HG02763 (cell line): Measurements from ENCODE around the gene CTNNA1.
"Not testable (repeated sequence)": the region's sequence is repeated elsewhere in the genome, so short reads cannot be mapped to it uniquely, and the experiment has no call there.

Experiments
- ATAC-seq: cut with Tn5 transposase; IDR thresholded peaks from one replicate; pipeline ENCODE4 v1.9.1; 2021; ENCODE audit warnings: mild to moderate bottlenecking, moderate library complexity; ENCODE audit not compliant: unreplicated experiment

Gene CTNNA1

GRCh38 chr5:138755084-138755748 is 2.0 kb downstream of the CTNNA1 start:
- no peak for ATAC-seq

GRCh38 chr5:138757061-138757776 is 4.0 kb downstream of the CTNNA1 start:
- no peak for ATAC-seq

GRCh38 chr5:138760448-138761110 is 7.4 kb downstream of the CTNNA1 start:
- no peak for ATAC-seq

DNA sequence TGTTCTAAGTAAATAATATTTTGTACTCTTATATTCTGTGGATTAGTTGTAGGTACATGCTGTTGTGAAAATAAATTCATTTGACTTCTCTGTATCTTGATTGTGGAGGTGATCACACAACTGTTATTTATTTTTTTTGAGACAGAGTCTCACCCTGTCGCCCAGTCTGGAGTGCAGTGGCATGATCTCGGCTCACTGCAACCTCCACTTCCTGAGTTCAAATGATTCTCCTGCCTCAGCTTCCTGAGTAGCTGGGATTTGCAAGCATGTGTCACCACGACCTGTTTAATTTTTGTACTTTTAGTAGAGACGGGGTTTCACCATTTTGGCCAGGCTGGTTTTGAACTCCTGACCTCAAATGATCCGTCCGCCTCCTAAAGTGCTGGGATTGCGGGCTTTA is 7.9 kb downstream of the CTNNA1 start:
- not testable (repeated sequence) for ATAC-seq

GRCh38 chr5:138761670-138762069 is 8.4 kb downstream of the CTNNA1 start:
- ATAC-seq, result not testable (repeated sequence)

- no peak for ATAC-seq
Measured at GRCh38 chr5:138762110-138762509, 8.9 kb downstream of the CTNNA1 start.

DNA sequence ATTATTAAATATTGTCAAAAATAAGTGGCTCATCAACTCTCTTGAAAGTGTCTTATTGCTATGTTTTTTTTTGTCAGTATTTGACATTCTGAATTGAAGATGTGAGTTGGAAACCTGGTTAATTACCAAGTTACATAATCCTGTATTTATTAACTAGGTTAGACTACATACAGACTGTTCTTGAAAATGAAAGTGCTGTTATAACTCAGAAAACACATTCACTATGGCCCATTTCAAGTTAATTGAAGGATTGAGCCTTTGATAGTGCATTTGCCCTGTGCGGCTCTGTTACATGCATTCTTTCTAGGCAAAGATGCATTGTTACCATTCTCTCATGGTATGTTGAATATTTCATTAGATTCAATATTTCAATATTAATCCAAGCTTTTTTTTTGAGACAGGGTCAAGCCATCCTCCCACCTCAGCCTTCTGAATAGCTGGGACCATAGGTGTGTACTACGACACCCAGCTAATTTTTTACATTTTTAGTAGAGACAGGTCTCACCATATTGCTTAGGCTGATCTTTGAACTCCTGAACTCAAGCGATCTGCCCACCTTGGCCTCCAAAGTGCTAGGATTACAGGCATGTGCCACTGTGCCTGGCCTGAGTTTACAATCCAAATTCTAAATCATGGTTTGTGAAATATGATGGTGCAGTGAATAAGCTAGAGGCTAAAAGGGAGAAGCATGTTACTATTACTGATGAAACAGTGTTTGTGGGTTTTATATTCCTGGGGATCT is 10.0 kb downstream of the CTNNA1 start:
- ATAC-seq, result no peak

GRCh38 chr5:138770291-138770690 is 17.1 kb downstream of the CTNNA1 start:
- ATAC-seq, result no peak

GRCh38 chr5:138770977-138771376 is 17.8 kb downstream of the CTNNA1 start:
- ATAC-seq, result no peak

DNA sequence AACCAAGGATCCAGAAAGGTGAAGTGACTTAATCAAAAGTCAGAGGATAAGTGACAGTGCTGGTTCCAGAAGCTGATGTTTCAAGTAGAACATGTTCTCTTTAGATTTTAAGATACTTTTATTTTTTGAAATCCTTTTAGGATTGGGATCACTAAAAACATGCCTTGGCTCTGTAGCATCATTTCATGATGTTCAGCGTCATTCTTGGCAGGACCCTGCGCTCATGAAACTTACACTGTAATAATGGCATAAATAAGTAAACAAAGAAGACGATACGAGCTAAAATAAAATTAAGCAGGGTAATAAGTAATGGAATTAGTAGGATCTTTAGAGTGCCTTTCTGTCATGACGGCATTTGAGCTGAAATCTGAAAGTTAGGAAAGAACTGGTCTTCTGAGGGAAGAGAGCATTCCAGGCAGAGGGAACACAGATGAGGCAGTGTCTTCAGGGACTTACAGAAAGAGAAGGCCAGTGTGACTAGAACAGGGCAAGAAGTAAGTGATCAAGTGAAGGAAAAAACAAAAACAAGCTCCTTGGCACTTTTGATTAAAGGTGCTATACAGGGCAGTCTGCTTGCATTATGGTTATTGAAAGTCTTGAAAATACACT is 19.9 kb downstream of the CTNNA1 start:
- ATAC-seq, result no peak

GRCh38 chr5:138773624-138774023 is 20.4 kb downstream of the CTNNA1 start:
- not testable (repeated sequence) for ATAC-seq

GRCh38 chr5:138775034-138775433 is 21.8 kb downstream of the CTNNA1 start:
- ATAC-seq, result no peak

DNA sequence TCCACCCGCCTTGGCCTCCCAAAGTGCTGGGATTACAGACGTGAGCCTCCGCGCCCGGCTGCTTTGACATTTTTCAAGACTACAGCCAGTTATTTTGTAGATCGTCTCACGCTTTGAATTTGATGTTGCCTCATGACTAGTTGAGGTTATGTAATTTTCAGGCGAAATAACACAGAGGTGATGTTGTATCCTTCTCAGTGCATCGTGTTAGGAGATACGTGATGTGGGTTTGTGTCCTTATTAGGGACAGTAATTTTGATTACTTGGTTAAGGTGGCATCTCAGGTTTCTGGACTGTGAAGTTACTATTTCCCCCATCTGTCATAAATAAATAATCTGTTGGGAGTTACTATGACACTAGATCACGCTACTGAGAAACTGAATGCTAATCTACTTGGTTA is 25.0 kb downstream of the CTNNA1 start:
- no peak for ATAC-seq

- ATAC-seq, result no peak
Measured at GRCh38 chr5:138783976-138784375, 30.8 kb downstream of the CTNNA1 start.

DNA sequence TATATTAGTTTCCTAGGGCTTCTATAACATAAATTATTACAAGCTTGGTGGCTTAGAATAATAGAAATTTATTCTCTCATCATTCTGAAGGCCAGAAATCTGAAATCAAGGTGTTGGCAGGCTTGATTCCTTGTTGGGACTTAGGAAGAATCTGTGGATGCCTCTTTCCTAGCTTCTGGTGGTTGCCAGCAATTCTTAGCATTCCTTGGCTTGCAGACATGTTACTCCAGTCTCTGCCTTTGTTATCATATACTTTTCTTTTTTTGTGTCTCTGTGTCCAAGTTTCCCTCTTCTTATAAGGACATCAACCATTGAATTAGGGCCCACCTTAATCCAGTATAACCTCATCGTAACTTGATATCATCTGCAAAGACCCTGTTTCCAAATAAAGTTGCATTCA is 31.4 kb downstream of the CTNNA1 start:
- no peak for ATAC-seq

GRCh38 chr5:138789771-138790242 is 36.6 kb downstream of the CTNNA1 start:
- ATAC-seq, result no peak

GRCh38 chr5:138790684-138791083 is 37.5 kb downstream of the CTNNA1 start:
- ATAC-seq, result no peak

GRCh38 chr5:138792195-138792790 is 39.1 kb downstream of the CTNNA1 start:
- ATAC-seq, result no peak

- ATAC-seq, result no peak
Measured at GRCh38 chr5:138793575-138793974, 40.4 kb downstream of the CTNNA1 start.

GRCh38 chr5:138803285-138803684 is 50.1 kb downstream of the CTNNA1 start:
- no peak for ATAC-seq
